SJCRH30 (cell line): ENCODE data around the gene PHIP. TPM values are rescaled to one million over a fixed set of nuclear protein-coding genes. Genes with fewer than 3 reads are reported as not detected.
A peak's percentile ranks its signal among the peaks of the same experiment; 100 is the strongest.
"Not testable (repeated sequence)": the region's sequence is repeated elsewhere in the genome, so short reads cannot be mapped to it uniquely, and the experiment has no call there.

Source experiments
- DNase-seq, 2 experiments: peaks; one replicate each; pipeline ENCODE4 v3.0.0-alpha.2; 2015 to 2020
- H3K27ac ChIP-seq: fragments of 250-450 bp; sonication (Bioruptor Pico); 2 replicates; pipeline ENCODE4 v1.5.1; 2020; ENCODE audit warnings: mild to moderate bottlenecking, moderate library complexity
- H3K27me3 ChIP-seq: fragments of 250-450 bp; sonication (Bioruptor Pico); 2 replicates; pipeline ENCODE4 v1.5.1; 2020; ENCODE audit warnings: mild to moderate bottlenecking, moderate library complexity
- H3K36me3 ChIP-seq: fragments of 250-450 bp; sonication (Bioruptor Pico); 2 replicates; pipeline ENCODE4 v1.5.1; 2020; ENCODE audit warnings: mild to moderate bottlenecking, moderate library complexity
- H3K4me1 ChIP-seq: fragments of 250-450 bp; sonication (Bioruptor Pico); 2 replicates; pipeline ENCODE4 v1.5.1; 2020; ENCODE audit warnings: mild to moderate bottlenecking, moderate library complexity
- H3K4me3 ChIP-seq: fragments of 250-450 bp; sonication (Bioruptor Pico); 2 replicates; pipeline ENCODE4 v1.5.1; 2020; ENCODE audit warnings: mild to moderate bottlenecking, moderate library complexity
- H3K9me3 ChIP-seq: fragments of 250-450 bp; sonication (Bioruptor Pico); replicated peaks from 2 replicates; pipeline ENCODE4 v1.5.1; 2020; ENCODE audit warnings: mild to moderate bottlenecking, moderate library complexity
- total RNA-seq: library from RNA; depleted of rRNA; stranded (reverse); fragments of >200 nt; shearing (Covaris generic); gene quantifications from 2 replicates; pipeline ENCODE4 v1.2.3, GENCODE V29; 2014

PHIP gene
- total RNA-seq, 1 experiment from 2014 or later: 51.3 TPM

DNA sequence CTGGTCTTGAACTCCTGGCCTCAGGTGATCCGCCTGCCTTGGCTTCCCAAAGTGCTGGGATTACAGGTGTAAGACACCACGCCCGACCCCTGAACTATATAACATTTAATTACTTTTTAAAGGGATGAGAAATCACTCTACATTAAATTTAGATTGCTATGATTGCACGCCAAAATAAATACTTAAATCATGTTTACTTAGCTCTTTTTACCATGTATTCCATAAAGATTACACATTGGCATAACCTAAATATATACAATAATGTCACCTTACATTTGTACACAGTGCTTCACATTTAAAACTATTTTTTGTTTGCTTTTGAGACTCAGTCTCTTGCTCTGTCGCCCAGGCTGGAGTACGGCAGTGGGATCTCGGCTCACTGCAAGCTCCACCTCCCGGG is 124.3 kb downstream of the PHIP start:
- Histone ChIP-seq H3K27me3 (no peaks in the 10 kb centered on the region), H3K4me1 (no peaks in the 10 kb centered on the region), H3K36me3 (peaks cover 94% of the 10 kb centered on the region), H3K4me3 (no peak overlapping the region), H3K27ac (no peak overlapping the region), H3K9me3 (no peaks in the 10 kb centered on the region)
- no peak for DNase-seq

DNA sequence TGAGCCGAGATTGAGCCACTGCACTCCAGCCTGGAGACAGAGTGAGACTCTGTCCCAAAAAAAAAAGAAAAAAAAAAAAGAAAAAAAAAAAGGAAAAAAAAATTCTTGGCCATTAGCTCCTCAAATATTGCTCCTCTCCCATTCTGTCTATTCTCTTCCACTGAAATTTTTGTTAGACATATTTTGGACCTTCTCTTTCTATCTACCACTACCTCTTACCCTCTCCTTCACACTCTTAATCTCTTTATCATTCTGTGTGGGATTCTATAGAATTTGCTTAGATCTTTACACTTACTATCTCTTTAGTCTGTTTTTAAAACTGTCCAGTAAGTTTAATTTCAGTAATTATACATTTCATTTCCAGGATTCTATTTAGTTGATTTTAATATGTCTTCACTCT is 125.7 kb downstream of the PHIP start:
- Histone ChIP-seq H3K36me3 (peaks cover 94% of the 10 kb centered on the region), H3K4me3 (no peak overlapping the region), H3K27ac (no peak overlapping the region), H3K27me3 (no peaks in the 10 kb centered on the region), H3K9me3 (no peaks in the 10 kb centered on the region), H3K4me1 (no peaks in the 10 kb centered on the region)
- no peak for DNase-seq

DNA sequence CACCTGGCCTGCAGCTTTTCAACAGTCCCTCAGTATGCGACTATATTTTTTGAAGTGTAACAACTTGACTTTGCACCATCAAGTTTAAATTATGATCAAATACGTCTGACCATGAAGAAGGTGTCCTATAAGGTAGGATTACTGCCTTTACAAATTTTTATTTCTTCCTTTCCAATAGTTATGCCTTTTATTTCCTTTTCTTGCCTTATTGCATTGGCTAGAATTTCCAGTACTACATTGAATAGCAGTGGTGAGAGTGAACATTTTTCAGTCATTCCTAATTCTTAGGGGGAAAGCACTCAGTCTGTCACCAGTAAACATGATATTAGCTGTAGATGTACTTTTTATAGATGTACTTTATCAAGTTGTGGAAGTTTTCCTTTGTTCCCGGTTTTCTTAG is 129.3 kb downstream of the PHIP start:
- H3K27ac ChIP-seq: no peak overlapping the region
- H3K9me3 ChIP-seq: no peaks in the 10 kb centered on the region
- no peaks in the 10 kb centered on the region for H3K4me1 ChIP-seq
- no peak for DNase-seq
- no peaks in the 10 kb centered on the region for H3K27me3 ChIP-seq
- no peak overlapping the region for H3K4me3 ChIP-seq
- peaks cover 98% of the 10 kb centered on the region for H3K36me3 ChIP-seq

DNA sequence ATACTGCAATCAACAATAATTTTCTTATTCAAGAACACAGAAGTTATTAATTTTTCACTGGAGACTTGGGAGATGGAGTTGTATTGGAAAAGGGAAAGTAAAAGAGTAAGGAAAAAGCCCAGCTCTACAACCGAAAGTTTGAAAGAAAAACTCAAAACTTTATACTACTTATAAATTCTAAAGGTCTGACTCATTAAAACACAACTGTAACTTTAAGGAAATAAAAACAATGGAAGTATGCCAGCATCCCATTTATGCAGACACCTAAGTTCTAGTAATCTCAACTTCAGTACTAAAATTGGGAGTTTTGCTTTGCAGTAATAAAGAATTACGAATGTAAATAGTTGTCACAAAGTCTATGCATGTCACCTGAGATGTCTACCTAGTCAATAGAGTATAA is 130.1 kb downstream of the PHIP start:
- Histone ChIP-seq H3K27me3 (no peaks in the 10 kb centered on the region), H3K4me1 (peaks cover 4% of the 10 kb centered on the region; the same call in 1 of the 2 replicates), H3K4me3 (no peak overlapping the region), H3K36me3 (peaks cover 97% of the 10 kb centered on the region), H3K27ac (no peak overlapping the region), H3K9me3 (no peaks in the 10 kb centered on the region)
- DNase-seq: no peak

DNA sequence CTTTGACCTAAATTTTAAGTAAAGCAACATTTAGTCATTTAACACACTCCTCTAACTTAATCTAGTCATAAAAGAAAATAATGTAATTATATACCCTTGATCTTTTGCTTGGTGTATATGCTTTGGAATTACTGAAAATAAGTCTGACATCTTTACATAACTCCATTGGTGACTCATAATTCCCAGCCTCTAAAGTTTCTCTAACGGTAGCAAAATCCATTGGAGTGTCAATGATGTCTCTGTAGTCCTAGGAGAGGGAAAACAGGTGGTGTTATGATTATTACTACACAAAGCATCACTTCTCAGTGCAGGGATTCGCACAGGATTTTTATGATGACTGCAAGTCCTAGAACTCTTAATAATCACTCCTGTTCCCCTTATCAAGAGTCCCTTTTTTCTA is 130.5 kb downstream of the PHIP start:
- Histone ChIP-seq H3K36me3 (peaks cover 97% of the 10 kb centered on the region), H3K4me3 (no peak overlapping the region), H3K9me3 (no peaks in the 10 kb centered on the region), H3K27me3 (no peaks in the 10 kb centered on the region), H3K4me1 (peaks cover 4% of the 10 kb centered on the region; the same call in 1 of the 2 replicates), H3K27ac (no peak overlapping the region)
- peak in 1 of 2 experiments; percentile 42 for DNase-seq

DNA sequence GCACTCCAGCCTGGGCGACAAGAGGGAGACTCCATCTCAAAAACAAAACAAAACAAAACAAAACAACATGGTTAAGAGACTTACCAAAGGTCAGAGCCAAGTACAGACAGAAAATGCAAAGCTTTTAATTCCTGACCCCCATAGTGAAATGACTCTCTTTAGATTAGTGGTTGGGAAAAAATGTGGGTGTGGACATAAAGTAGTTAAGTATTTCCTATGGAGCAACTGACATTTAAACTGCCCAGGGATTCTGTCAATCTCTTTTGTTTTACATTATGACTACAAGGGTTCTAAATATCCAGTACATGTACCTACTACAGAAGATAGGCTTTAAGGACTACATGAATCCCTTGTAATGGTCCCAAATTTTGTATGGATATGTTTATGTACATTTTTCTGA is 135.6 kb downstream of the PHIP start:
- H3K36me3 ChIP-seq: peaks cover 91% of the 10 kb centered on the region
- peaks cover 4% of the 10 kb centered on the region; the same call in 1 of the 2 replicates for H3K4me1 ChIP-seq
- DNase-seq: no peak
- no peak overlapping the region for H3K27ac ChIP-seq
- H3K27me3 ChIP-seq: no peaks in the 10 kb centered on the region
- H3K4me3 ChIP-seq: no peak overlapping the region
- no peaks in the 10 kb centered on the region for H3K9me3 ChIP-seq

DNA sequence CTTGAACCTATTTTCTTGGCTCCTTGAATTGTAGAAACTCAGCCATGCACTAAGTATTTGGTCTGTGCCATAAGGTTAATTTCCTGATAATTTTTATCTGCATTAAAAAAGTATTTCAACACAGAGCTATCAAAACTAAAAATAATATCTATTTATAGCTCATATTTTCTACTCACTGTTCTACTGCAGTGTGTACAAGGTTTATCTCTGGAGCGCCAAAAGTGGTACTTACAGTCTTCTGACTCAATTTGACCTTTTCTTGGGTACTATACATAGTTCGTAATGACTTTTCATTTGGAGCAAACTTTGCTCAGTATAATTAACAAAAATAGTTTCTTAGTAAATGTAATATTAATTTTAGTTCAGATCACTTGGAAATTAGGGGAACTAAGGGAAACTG is 141.5 kb downstream of the PHIP start:
- peaks cover 38% of the 10 kb centered on the region for H3K36me3 ChIP-seq
- H3K4me3 ChIP-seq: no peak overlapping the region
- DNase-seq: no peak
- H3K9me3 ChIP-seq: no peaks in the 10 kb centered on the region
- H3K27ac ChIP-seq: no peak overlapping the region
- no peaks in the 10 kb centered on the region for H3K4me1 ChIP-seq
- no peaks in the 10 kb centered on the region for H3K27me3 ChIP-seq

DNA sequence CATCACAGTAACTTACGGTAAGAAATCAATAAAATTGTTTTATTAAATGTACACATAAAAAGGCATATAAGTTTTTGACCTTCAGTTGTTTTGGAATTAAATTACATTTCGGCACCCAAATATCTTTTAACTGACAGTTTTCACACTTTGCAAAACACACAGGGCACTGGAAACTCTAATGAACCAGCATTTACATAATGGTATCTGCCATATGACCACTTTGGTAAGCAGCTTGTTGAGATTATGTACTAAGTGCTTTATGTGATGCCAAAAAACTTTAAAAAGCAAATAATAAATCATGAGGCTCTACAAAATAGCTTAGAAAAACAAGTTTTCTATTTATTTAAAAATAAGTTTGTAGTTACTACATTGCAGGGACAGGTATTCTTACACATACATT is 142.5 kb downstream of the PHIP start:
- no peak for DNase-seq
- Histone ChIP-seq H3K4me1 (no peaks in the 10 kb centered on the region), H3K27ac (no peak overlapping the region), H3K9me3 (no peaks in the 10 kb centered on the region), H3K27me3 (no peaks in the 10 kb centered on the region), H3K4me3 (no peak overlapping the region), H3K36me3 (peaks cover 29% of the 10 kb centered on the region)

DNA sequence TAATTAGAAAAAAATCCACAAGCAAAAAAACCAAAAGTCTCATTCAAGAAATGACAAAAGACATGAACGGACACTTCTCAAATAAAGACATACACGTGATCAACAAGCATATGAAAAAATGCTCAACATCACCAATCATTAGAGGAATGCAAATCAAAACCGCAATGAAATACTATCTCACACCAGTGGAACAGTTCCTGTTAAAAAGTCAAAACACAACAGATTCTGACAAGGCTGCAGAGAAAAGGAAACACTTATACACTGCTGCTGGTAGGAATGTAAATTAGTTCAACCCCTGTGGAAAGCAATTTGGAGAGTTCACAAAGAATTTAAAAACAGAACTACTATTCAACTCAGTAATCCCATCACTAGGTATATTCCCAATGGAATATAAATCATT is 152.7 kb downstream of the PHIP start:
- Histone ChIP-seq H3K36me3 (no peaks in the 10 kb centered on the region), H3K4me1 (no peaks in the 10 kb centered on the region), H3K27me3 (no peaks in the 10 kb centered on the region), H3K27ac (no peak overlapping the region), H3K9me3 (no peaks in the 10 kb centered on the region), H3K4me3 (no peak overlapping the region)
- no peak for DNase-seq

DNA sequence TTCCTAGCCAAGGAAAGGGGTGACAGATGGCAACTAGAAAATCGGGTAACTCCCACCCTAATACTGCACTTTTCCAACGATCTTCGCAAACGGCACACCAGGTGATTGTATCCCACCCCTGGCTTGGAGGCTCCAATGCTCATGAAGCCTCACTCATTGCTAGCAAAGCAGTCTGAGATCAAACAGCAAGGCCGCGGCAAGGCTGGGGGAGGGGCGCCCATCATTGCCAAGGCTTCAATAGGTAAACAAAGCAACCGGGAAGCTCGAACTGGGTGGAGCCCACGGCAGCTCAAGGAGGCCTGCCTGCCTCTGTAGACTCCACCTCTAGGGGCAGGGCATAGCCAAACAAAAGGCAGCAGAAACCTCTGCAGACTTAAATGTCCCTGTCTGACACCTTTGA is 156.9 kb downstream of the PHIP start:
- H3K9me3 ChIP-seq, H3K4me1 ChIP-seq: not testable (repeated sequence)

DNA sequence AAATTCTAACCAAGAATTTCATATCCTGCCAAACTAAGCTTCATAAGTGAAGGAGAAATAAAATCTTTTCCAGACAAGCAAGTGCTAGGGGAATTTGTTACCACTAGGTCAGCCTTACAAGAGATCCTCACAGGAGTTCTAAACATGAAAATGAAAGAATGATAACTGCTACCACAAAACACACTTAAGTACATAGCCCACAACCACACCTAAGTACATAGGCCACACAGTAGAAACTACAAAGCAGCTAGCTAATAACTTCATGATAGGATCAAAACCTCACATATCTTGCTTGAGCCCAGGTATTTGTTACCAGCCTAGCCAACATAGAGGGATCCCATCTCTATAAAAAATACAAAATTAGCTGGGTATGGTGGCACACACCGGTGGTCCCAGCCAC is 160.3 kb downstream of the PHIP start:
- Histone ChIP-seq H3K27me3 (no peaks in the 10 kb centered on the region), H3K4me3 (no peak overlapping the region), H3K27ac (no peak overlapping the region), H3K4me1 (no peaks in the 10 kb centered on the region), H3K9me3 (no peaks in the 10 kb centered on the region), H3K36me3 (no peaks in the 10 kb centered on the region)
- DNase-seq: no peak

More for the DNA sequence above, 156.9 kb downstream of the PHIP start:
- not testable (repeated sequence) for H3K27ac ChIP-seq, H3K36me3 ChIP-seq, DNase-seq, H3K4me3 ChIP-seq, H3K27me3 ChIP-seq

DNA sequence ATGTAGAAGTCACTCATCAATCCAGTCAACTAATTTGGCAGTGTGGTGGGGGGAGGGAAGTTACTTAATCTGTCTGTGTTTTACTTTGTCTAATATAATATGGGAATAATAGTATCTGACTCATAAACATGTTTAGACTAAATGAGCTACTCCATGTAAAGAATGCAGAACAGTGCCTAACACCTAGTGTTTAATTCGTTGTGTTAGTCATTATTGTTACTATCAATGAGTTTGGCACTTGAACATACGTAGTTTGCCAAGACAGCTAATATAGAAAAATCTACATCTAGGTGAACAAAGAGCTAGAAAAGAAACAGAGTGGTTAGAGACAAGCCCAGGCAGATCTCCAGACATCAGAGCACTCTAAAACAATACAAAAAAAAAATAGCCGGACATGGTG is 161.6 kb downstream of the PHIP start:
- H3K9me3 ChIP-seq: no peaks in the 10 kb centered on the region
- H3K4me1 ChIP-seq: no peaks in the 10 kb centered on the region
- H3K4me3 ChIP-seq: no peak overlapping the region

DNA sequence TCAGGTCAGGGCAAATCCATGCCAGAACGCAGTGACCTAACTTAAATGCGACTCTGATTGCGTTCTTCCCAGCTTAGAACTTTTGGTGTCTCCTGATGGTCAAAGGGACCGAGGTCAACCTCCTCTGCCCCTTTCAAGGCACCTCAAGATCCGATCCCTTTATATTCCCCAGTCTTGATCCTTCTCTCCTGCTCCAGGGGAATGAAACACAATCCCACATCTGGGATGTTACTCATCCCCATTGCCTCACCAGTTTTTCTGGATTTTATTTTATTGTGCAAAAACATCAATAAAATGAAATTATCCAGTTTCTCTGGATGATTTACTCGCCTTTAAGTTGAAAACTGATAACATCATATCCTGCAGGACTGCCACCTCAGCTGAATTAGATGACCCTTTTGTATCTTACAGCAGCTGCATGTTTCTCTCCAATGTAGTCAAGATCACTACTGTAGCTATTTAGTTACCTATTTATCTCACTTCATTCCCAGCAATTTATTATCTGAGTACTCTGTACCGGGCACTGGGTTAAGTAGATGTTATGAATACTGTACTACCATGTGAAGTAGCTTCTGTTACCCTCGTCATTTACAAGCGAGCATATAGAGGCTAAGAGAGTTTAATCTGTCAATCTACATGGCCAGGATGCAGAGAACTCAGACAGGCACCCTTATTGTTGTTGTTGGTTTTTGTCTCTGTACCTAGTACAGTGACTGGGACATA is 166.7 kb downstream of the PHIP start:
- no peaks in the 10 kb centered on the region for H3K4me1 ChIP-seq
- no peaks in the 10 kb centered on the region for H3K36me3 ChIP-seq
- H3K9me3 ChIP-seq: no peaks in the 10 kb centered on the region
- no peak overlapping the region for H3K4me3 ChIP-seq
- H3K27me3 ChIP-seq: no peaks in the 10 kb centered on the region
- H3K27ac ChIP-seq: no peak overlapping the region
- no peak for DNase-seq

More for the DNA sequence above, 161.6 kb downstream of the PHIP start:
- H3K27ac ChIP-seq: no peak overlapping the region
- no peaks in the 10 kb centered on the region for H3K27me3 ChIP-seq
- DNase-seq: no peak
- no peaks in the 10 kb centered on the region for H3K36me3 ChIP-seq

DNA sequence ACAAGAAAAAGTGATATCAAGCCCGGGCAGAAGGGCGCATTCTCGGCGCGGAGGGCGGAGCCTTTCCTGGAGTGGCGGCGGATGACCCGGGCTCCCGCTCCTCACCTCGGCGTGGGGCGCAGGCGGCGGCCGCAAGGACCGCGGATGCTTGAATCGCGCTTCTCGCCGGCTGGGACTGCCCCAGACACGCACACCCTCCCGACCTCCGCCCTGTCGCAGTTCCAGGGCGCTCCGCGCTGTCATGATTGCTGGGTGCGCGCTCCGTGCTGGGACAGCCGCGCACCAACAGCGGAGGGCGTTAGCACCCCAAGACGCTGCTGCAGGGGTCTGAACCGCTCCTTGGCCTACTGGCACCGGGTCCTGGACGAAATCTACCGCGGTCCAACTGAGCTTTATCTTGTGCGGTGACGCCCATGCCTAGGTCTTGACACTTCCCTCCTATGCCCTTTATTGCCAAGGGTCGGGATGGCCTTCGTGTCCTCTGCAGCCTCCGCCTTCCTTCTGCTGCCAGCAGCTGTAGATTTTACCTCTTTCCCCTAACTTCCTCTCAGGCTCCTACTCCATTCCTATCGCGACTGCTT is 167.4 kb downstream of the PHIP start:
- Histone ChIP-seq H3K4me1 (no peaks in the 10 kb centered on the region), H3K4me3 (no peak overlapping the region), H3K27me3 (no peaks in the 10 kb centered on the region), H3K9me3 (no peaks in the 10 kb centered on the region), H3K36me3 (no peaks in the 10 kb centered on the region), H3K27ac (no peak overlapping the region)
- DNase-seq: no peak

DNA sequence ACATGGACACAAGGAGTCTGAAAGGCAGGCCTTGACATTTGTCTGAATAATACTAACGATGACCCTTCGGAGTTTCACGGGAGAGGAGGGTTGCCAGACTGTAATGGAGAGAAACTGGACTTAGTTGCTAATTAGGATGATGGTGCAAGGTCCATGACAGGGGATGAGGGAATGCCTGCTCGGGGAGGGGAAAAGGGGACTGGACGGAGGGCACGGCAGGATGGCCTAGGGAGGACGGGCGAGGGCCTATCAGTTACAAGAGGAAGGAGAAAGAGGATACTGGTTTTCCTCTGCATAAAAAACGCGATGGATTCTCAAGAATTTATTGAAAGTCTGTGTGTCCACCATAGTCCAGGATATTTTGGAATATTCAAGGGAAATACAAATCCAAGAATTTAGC is 168.0 kb downstream of the PHIP start:
- H3K4me3 ChIP-seq: no peak overlapping the region
- no peak for DNase-seq
- H3K4me1 ChIP-seq: no peaks in the 10 kb centered on the region
- H3K27me3 ChIP-seq: no peaks in the 10 kb centered on the region
- H3K9me3 ChIP-seq: no peaks in the 10 kb centered on the region
- no peaks in the 10 kb centered on the region for H3K36me3 ChIP-seq
- no peak overlapping the region for H3K27ac ChIP-seq

DNA sequence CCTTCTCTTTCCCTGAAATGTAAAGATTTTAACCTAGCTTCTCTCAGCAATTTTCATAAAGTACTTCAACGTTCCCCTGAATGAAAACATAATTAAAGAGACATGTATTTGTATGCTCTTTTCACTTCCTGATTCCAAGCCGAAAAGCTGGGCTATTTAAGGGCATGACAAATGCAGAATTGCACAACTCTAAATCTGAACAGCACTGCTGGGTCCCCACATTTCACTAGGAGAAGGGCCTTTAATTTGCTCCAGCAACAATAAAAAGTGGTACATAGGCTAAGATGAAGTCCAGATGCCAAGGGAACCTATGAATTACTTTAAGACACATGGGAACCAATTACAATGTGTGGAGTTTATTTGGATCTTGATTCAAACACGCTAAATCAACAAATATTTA is 168.7 kb downstream of the PHIP start:
- Histone ChIP-seq H3K27ac (no peak overlapping the region), H3K4me1 (no peaks in the 10 kb centered on the region), H3K4me3 (no peak overlapping the region), H3K36me3 (no peaks in the 10 kb centered on the region), H3K9me3 (no peaks in the 10 kb centered on the region), H3K27me3 (no peaks in the 10 kb centered on the region)
- DNase-seq: no peak
